B cell (primary cell): Measurements from ENCODE around the gene ANKDD1B. TPM values are rescaled to one million over a fixed set of nuclear protein-coding genes. Genes with fewer than 3 reads are reported as not detected.
A peak's percentile ranks its signal among the peaks of the same experiment; 100 is the strongest.
"Not testable (repeated sequence)": the region's sequence is repeated elsewhere in the genome, so short reads cannot be mapped to it uniquely, and the experiment has no call there.

Source experiments
- ATAC-seq: fragments of 200-7000 bp; cut with Tn5 transposase; one replicate; pipeline ENCODE4 v1.10.0; 2021; ENCODE audit warnings: low read depth, mild to moderate bottlenecking, moderate number of reproducible peaks, moderate library complexity
- CTCF ChIA-PET: fragments of 350-600 bp; sonication (Branson Sonifier 250); formaldehyde crosslinking; loops from one replicate; lab custom pipeline; 2021; ENCODE audit warnings: antibody characterized with exemption, inconsistent platforms; lab: Charles Lee
- POLR2A ChIA-PET: fragments of 350-600 bp; sonication (Branson Sonifier 250); formaldehyde crosslinking; loops from one replicate; lab custom pipeline; 2021; ENCODE audit warnings: antibody characterized with exemption; lab: Charles Lee
- DNase-seq: peaks from one replicate; pipeline ENCODE4 v3.0.0; 2013
- H2AFZ ChIP-seq: 2 replicates; pipeline ENCODE4 v1.6.1; 2012; ENCODE audit warnings: mild to moderate bottlenecking, low read depth, low read length; ENCODE audit not compliant: insufficient read depth, poor library complexity, severe bottlenecking
- H3K27ac ChIP-seq, 2 donors: 1 replicate in 1 of 2; 2 replicates in 1 of 2; pipeline ENCODE4 v1.5.1; 2012 to 2013; ENCODE audit warnings: low read length in 2 of 2, mild to moderate bottlenecking in 2 of 2, moderate library complexity in 1 of 2
- H3K27me3 ChIP-seq, 4 experiments: fragments of 200-600 bp in 1 of 4; sonication (generic) in 1 of 4; replicated peaks in 1 of 4; 1 replicate in 2 of 4; 2 replicates in 2 of 4; pipeline versions ENCODE4 v1.6.1 to v1.7.0; 2013 to 2016; ENCODE audit warnings: low read length in 3 of 4, mild to moderate bottlenecking in 2 of 4, mixed read lengths in 1 of 4, moderate library complexity in 1 of 4; ENCODE audit not compliant: insufficient read depth in 4 of 4, control insufficient read depth in 3 of 4; ENCODE audit errors: control extremely low read depth in 1 of 4
- H3K36me3 ChIP-seq, 2 experiments: replicated peaks in 1 of 2; 1 replicate in 1 of 2; 2 replicates in 1 of 2; pipeline versions ENCODE4 v1.6.1 to v1.7.1; 2013; ENCODE audit warnings: low read length in 1 of 2; ENCODE audit not compliant: insufficient read depth in 2 of 2, control insufficient read depth in 1 of 2; ENCODE audit errors: control extremely low read depth in 1 of 2, extremely low read depth in 1 of 2
- H3K4me1 ChIP-seq, 2 donors: fragments of 200-600 bp in 1 of 2; sonication (generic) in 1 of 2; 1 replicate in 1 of 2; 2 replicates in 1 of 2; pipeline versions ENCODE4 v1.5.1 to v1.6.1; 2013 to 2017; ENCODE audit warnings: low read length in 2 of 2; ENCODE audit not compliant: control insufficient read depth in 2 of 2, insufficient read depth in 2 of 2
- H3K4me2 ChIP-seq: replicated peaks from 2 replicates; pipeline ENCODE3; 2012; ENCODE audit warnings: mild to moderate bottlenecking, low read depth, low read length; ENCODE audit not compliant: poor library complexity, severe bottlenecking
- H3K4me3 ChIP-seq, 5 experiments: fragments of 200-600 bp in 1 of 5; sonication (generic) in 1 of 5; 1 replicate in 3 of 5; 2 replicates in 2 of 5; pipeline versions ENCODE4 v1.5.1 to v1.7.0; 2011 to 2016; ENCODE audit warnings: low read length in 4 of 5, mild to moderate bottlenecking in 4 of 5, low read depth in 2 of 5, control low read depth in 1 of 5, moderate library complexity in 1 of 5; ENCODE audit not compliant: insufficient read depth in 1 of 5; ENCODE audit errors: control extremely low read depth in 1 of 5, extremely low read depth in 1 of 5
- H3K79me2 ChIP-seq: fragments of 200-600 bp; sonication (generic); one replicate; pipeline ENCODE4 v1.6.0; 2016; ENCODE audit warnings: low read length; ENCODE audit not compliant: control insufficient read depth, insufficient read depth
- H3K9ac ChIP-seq: fragments of 200-600 bp; sonication (generic); 2 replicates; pipeline ENCODE4 v1.6.1; 2017; ENCODE audit warnings: mild to moderate bottlenecking, low read length, moderate library complexity
- H3K9me3 ChIP-seq, 3 donors: one replicate each; pipeline versions ENCODE4 v1.6.1 to v1.7.1; 2013; ENCODE audit warnings: low read length in 2 of 3; ENCODE audit not compliant: control insufficient read depth in 2 of 3, insufficient read depth in 1 of 3; ENCODE audit errors: control extremely low read depth in 1 of 3
- H4K20me1 ChIP-seq: 2 replicates; pipeline ENCODE4 v1.6.0; 2012; ENCODE audit warnings: mild to moderate bottlenecking, low read length; ENCODE audit not compliant: insufficient read depth, control insufficient read depth, poor library complexity, severe bottlenecking
- H3K27ac Mint-ChIP-seq: one replicate; pipeline ENCODE4 v1.8.0; 2021; ENCODE audit warnings: mixed read lengths
- H3K27me3 Mint-ChIP-seq: one replicate; pipeline ENCODE4 v1.8.0; 2021; ENCODE audit warnings: mixed read lengths
- H3K4me1 Mint-ChIP-seq: one replicate; pipeline ENCODE4 v1.8.0; 2021; ENCODE audit warnings: mixed read lengths
- H3K4me3 Mint-ChIP-seq: one replicate; pipeline ENCODE4 v1.8.0; 2021; ENCODE audit warnings: mixed read lengths
- H3K9me3 Mint-ChIP-seq: one replicate; pipeline ENCODE4 v1.8.0; 2022; ENCODE audit warnings: mixed read lengths; ENCODE audit not compliant: insufficient read depth
- EZH2 ChIP-seq: IDR thresholded peaks from 2 replicates; pipeline ENCODE4 v1.6.1; 2012; ENCODE audit warnings: borderline replicate concordance, low read depth, mild to moderate bottlenecking, moderate library complexity, low read length; ENCODE audit not compliant: insufficient read depth, poor library complexity, severe bottlenecking
- WGBS: methylation state at CpG from one replicate; pipeline ENCODE4 v1.1.5; 2013; ENCODE audit warnings: missing lambda C conversion rate; ENCODE audit not compliant: insufficient coverage; 5-methylcytosine and 5-hydroxymethylcytosine counted together
- intact Hi-C: fragments of 100-400 bp; cut with micrococcal nuclease; formaldehyde crosslinking; loops from one replicate; pipeline ENCODE4 v1.10.0; 2022
- polyA plus RNA-seq: library from polyadenylated mRNA; depleted of rRNA; stranded (reverse); fragments of >200 nt; gene quantifications from 2 replicates; pipeline ENCODE4 v1.2.3, GENCODE V29; 2012
- total RNA-seq, 2 donors: library from RNA; stranded (reverse); fragments of 120-200 nt in 1 of 2; gene quantifications; 1 replicate in 1 of 2; 2 replicates in 1 of 2; pipeline versions ENCODE4 v1.2.3 to v1.2.4, GENCODE V29; 2013 to 2022
- TF ChIP-seq, protein P1 (sequence below): fragments of 200-600 bp; IDR thresholded peaks from one replicate; pipeline ENCODE4 v1.8.0; 2022; ENCODE audit warnings: antibody characterized with exemption, mild to moderate bottlenecking

Gene ANKDD1B
- total and polyA plus RNA-seq, 2 donors (not counting 1 experiment from before 2014, with no cell fraction given) = 0.30 to 1.1 TPM

DNA sequence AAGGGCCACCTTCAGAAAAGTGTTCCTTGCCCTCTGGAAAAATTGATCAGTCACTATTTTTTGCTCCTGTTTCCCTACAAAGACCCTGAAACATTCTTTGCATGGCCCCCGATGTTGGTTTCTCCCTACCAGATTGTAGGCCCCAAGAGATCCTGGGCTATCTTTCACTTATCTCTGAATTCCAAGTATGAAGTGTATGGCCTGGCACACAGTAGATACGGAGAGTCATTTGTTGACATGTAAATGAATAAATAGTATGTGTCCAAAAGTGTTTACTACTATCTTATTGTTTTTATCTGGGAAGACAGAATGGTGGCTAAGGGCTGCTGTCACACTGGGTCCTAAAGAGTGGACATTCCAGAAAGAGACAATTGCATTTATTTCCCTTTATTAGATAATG, 7.4 kb upstream of the ANKDD1B start:
- peaks cover 10% of the 10 kb centered on the region for H3K4me1 Mint-ChIP-seq
- H3K4me3 Mint-ChIP-seq = no peak overlapping the region
- CTCF ChIA-PET = interaction anchor here (0.6 kb wide), 1 partner anchor 228 kb away, joined by 5 read pairs; no protein-coding TSS in a partner anchor
- H3K9me3 ChIP-seq = no peaks in the 10 kb centered on the region
- DNase-seq = no peak
- WGBS = 100% methylated on average over 1 of the region's 2 CpGs
- TF ChIP-seq, protein P1, sequence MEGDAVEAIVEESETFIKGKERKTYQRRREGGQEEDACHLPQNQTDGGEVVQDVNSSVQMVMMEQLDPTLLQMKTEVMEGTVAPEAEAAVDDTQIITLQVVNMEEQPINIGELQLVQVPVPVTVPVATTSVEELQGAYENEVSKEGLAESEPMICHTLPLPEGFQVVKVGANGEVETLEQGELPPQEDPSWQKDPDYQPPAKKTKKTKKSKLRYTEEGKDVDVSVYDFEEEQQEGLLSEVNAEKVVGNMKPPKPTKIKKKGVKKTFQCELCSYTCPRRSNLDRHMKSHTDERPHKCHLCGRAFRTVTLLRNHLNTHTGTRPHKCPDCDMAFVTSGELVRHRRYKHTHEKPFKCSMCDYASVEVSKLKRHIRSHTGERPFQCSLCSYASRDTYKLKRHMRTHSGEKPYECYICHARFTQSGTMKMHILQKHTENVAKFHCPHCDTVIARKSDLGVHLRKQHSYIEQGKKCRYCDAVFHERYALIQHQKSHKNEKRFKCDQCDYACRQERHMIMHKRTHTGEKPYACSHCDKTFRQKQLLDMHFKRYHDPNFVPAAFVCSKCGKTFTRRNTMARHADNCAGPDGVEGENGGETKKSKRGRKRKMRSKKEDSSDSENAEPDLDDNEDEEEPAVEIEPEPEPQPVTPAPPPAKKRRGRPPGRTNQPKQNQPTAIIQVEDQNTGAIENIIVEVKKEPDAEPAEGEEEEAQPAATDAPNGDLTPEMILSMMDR = no peak
- no peak for TF ChIP-seq EZH2
- intact Hi-C loops = no loop called here
- no peak overlapping the region for H2AFZ ChIP-seq
- no peak overlapping the region for H3K4me3 ChIP-seq
- POLR2A ChIA-PET = no interaction called here
- H3K27me3 ChIP-seq = no peaks in the 10 kb centered on the region
- peaks cover 4 to 10% of the 10 kb centered on the region in 2 experiments for H3K36me3 ChIP-seq
- no peaks in the 10 kb centered on the region for H3K79me2 ChIP-seq
- ATAC-seq = no peak
- no peaks in the 10 kb centered on the region for H3K9me3 Mint-ChIP-seq
- H3K9ac ChIP-seq = no peak overlapping the region
- H3K27ac ChIP-seq = no peak overlapping the region
- no peak overlapping the region for H3K27ac Mint-ChIP-seq
- H3K27me3 Mint-ChIP-seq = no peaks in the 10 kb centered on the region
- peaks cover 0 to 4% of the 10 kb centered on the region in 2 donors for H3K4me1 ChIP-seq
- H4K20me1 ChIP-seq = no peaks in the 10 kb centered on the region
- H3K4me2 ChIP-seq = no peak overlapping the region

DNA sequence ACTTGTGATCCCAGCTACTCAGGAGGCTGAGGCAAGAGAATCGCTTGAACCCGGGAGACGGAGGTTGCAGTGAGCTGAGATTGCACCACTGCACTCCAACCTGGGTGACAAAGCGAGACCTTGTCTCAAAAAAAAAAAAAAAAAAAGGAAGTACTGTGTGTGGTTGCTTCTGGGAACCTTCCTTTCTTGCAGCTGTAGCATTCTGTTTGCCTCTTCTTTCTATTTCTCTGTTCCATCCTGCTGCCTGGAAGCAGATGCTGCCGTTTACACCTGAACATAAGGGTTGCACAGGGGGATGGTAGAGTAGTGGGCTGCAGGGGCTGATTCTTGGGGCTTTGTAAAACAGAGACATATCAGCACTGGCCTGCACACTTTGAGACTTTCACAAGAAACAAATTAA, 3.9 kb upstream of the ANKDD1B start:
- H3K4me1 Mint-ChIP-seq = peaks cover 17% of the 10 kb centered on the region
- H3K27ac ChIP-seq, H3K9ac ChIP-seq, H3K27ac Mint-ChIP-seq, H3K36me3 ChIP-seq, ATAC-seq, H3K9me3 Mint-ChIP-seq, H3K4me3 Mint-ChIP-seq, H3K27me3 Mint-ChIP-seq, H3K4me2 ChIP-seq, H3K9me3 ChIP-seq, intact Hi-C loops, H3K79me2 ChIP-seq, H4K20me1 ChIP-seq, H2AFZ ChIP-seq, H3K4me3 ChIP-seq: not testable (repeated sequence)
- CTCF ChIA-PET = interaction anchor here (0.7 kb wide), 1 partner anchor 68 kb away, joined by 3 read pairs; no protein-coding TSS in a partner anchor
- POLR2A ChIA-PET = interaction anchor here (0.6 to 0.7 kb wide), 2 partner anchors 27 to 765 kb away, joined by 3 to 4 read pairs; no protein-coding TSS in a partner anchor
- Histone ChIP-seq H3K27me3 (peaks cover 0 to 12% (median 8%) of the 10 kb centered on the region in 4 experiments), H3K4me1 (peaks cover 10 to 16% of the 10 kb centered on the region in 2 donors)
- DNase-seq = peak; percentile 7
- 52% methylated on average over 3 of the region's 5 CpGs for WGBS
